ENCODE measurements around the gene RGN. TPM values are rescaled to one million over a fixed set of nuclear protein-coding genes. Genes with fewer than 3 reads are reported as not detected.
"Not testable (repeated sequence)": the region's sequence is repeated elsewhere in the genome, so short reads cannot be mapped to it uniquely, and the experiment has no call there.

The RGN gene
- total and polyA plus RNA-seq, 4 donors, result 10.2 to 20.1 (median 15.0) TPM

DNA sequence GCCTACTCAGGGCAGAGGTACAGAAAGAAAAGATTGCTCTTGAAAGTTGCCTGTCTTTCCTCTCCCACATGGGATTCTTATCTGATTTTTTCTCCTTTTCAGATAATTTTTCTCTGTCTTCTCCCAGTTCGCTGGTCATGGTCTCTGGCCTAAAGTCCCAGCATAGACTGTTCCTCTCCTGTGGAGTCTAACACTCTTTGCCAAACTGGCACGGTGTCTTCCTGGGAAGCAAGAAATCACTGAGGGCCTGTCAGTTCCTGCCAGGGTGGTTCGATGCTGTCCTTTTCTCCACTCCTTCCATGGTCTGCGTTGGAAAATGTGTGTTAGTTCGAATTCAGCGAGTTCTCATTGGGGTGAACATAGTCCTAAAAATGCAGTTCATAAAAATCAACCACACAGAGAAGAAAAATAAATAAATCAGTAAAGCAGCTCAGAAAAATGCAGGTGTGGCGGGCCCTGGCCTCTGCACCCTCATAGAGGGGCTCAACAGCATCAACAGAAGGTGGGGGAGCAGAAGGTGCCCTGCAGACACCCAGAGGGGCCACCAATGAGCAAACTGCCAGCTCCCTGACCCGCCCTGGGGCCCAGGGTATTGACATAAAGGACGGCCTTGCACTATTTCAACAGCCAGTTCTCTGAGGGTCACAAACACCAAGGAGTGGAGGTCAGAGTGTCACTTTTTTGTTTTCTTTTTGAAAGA lies 2.1 kb downstream of the RGN start:
- Histone ChIP-seq H3K27ac (ENCODE audit: low read depth, low read length) (no peak overlapping the region), H3K36me3 (ENCODE audit: control insufficient read depth, insufficient read depth, low read length) (no peaks in the 10 kb centered on the region), H3K27me3 (ENCODE audit: control insufficient read depth, insufficient read depth, low read length) (peaks cover 13% of the 10 kb centered on the region), H3K9me3 (ENCODE audit: control insufficient read depth, insufficient read depth, low read length) (no peaks in the 10 kb centered on the region), H3K4me1 (ENCODE audit: control insufficient read depth, insufficient read depth, low read length) (peaks cover 8% of the 10 kb centered on the region), H3K4me3 (ENCODE audit: low read depth, low read length) (no peak overlapping the region)
- WGBS (ENCODE audit: insufficient coverage), result 60% methylated on average over 5 of the region's 9 CpGs
- peak in 1 of 6 donors; percentile 9 for DNase-seq (ENCODE audit: low read depth in 4 of 6, low spot score in 6 of 6)

DNA sequence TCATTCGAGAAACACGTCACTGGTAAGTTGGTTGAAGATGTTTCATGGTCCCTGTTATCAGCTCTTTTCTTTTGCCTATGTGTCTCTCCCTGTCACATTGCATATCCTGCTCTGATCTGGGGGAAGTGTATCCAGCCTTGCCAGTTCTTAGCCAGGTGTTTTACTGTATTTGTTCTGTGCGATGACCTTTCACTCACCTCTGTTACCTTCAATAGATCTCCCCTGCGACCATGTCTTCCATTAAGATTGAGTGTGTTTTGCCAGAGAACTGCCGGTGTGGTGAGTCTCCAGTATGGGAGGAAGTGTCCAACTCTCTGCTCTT lies 2.6 kb downstream of the RGN start:
- no peaks in the 10 kb centered on the region for H3K9me3 ChIP-seq (ENCODE audit: control insufficient read depth, insufficient read depth, low read length)
- H3K36me3 ChIP-seq (ENCODE audit: control insufficient read depth, insufficient read depth, low read length), result no peaks in the 10 kb centered on the region
- H3K27ac ChIP-seq (ENCODE audit: low read depth, low read length), result no peak overlapping the region
- no peak overlapping the region for H3K4me3 ChIP-seq (ENCODE audit: low read depth, low read length)
- H3K27me3 ChIP-seq (ENCODE audit: control insufficient read depth, insufficient read depth, low read length), result peaks cover 13% of the 10 kb centered on the region
- 74% methylated on average over 3 of the region's 5 CpGs for WGBS (ENCODE audit: insufficient coverage)
- peaks cover 8% of the 10 kb centered on the region for H3K4me1 ChIP-seq (ENCODE audit: control insufficient read depth, insufficient read depth, low read length)
- no peak for DNase-seq (ENCODE audit: low read depth in 4 of 6, low spot score in 6 of 6)

DNA sequence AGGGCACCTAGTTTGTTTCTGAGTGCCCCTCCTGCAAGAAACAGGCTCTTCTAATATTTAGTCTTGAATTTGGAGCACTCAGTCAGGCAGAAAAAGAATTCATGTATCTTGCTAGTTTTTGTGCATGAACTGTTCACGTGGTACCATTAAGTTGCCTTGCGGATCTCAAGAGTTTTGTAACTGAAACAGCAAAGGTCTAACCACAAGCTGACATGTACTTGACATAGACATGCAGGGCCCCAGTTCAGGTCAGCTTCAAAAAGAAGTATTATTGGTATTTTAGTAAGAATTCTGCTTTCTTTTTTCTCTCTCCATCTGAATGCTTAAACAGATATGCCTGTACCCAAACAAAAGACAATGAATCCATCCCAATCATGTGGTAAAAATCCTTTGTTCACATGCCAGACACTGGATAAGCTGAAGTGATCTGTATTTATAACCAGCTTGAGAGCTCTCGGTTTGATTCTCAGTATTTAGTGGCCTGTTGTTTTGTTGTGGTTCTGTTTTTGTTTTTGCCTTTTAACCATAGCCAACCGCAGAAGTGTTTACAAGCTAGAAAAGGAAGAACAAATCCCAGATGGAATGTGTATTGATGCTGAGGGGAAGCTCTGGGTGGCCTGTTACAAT lies 13.0 kb downstream of the RGN start:
- H3K27me3 ChIP-seq (ENCODE audit: control insufficient read depth, insufficient read depth, low read length), result peaks cover 10% of the 10 kb centered on the region

DNA sequence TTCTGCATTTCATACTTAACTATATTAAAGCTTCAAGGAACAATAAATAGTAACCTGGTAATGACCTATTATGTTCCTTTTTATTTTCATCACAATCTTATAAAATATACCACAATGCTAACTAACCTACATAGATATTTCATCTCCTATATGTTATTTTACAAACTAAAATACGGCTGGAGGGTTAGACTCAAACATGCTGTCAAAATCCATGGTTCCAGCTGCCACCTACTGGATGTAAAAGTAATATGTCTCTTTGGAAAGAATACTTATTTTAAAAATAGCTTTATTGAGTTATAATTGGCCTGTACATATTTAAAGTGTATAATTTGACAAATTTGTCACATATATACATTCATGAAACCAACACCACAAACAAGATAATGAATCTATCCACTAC lies 15.0 kb downstream of the RGN start:
- Histone ChIP-seq H3K27me3 (ENCODE audit: control insufficient read depth, insufficient read depth, low read length) (peaks cover 8% of the 10 kb centered on the region), H3K36me3 (ENCODE audit: control insufficient read depth, insufficient read depth, low read length) (peaks cover 2% of the 10 kb centered on the region), H3K4me1 (ENCODE audit: control insufficient read depth, insufficient read depth, low read length) (no peaks in the 10 kb centered on the region), H3K9me3 (ENCODE audit: control insufficient read depth, insufficient read depth, low read length) (no peaks in the 10 kb centered on the region), H3K4me3 (ENCODE audit: low read depth, low read length) (no peak overlapping the region), H3K27ac (ENCODE audit: low read depth, low read length) (no peak overlapping the region)
- DNase-seq (ENCODE audit: low read depth in 4 of 6, low spot score in 6 of 6), result peak in 2 of 6 donors; percentile 44 to 75
- WGBS (ENCODE audit: insufficient coverage), result no CpG with 5 or more reads among the region's 1 CpG

More for the DNA sequence above, 13.0 kb downstream of the RGN start:
- Histone ChIP-seq H3K27ac (ENCODE audit: low read depth, low read length) (no peak overlapping the region), H3K4me3 (ENCODE audit: low read depth, low read length) (no peak overlapping the region), H3K36me3 (ENCODE audit: control insufficient read depth, insufficient read depth, low read length) (peaks cover 2% of the 10 kb centered on the region), H3K9me3 (ENCODE audit: control insufficient read depth, insufficient read depth, low read length) (no peaks in the 10 kb centered on the region), H3K4me1 (ENCODE audit: control insufficient read depth, insufficient read depth, low read length) (no peaks in the 10 kb centered on the region)
- DNase-seq (ENCODE audit: low read depth in 4 of 6, low spot score in 6 of 6), result peak in 2 of 6 donors; percentile 1 to 22
- WGBS (ENCODE audit: insufficient coverage), result 36% methylated on average over 4 of the region's 4 CpGs

DNA sequence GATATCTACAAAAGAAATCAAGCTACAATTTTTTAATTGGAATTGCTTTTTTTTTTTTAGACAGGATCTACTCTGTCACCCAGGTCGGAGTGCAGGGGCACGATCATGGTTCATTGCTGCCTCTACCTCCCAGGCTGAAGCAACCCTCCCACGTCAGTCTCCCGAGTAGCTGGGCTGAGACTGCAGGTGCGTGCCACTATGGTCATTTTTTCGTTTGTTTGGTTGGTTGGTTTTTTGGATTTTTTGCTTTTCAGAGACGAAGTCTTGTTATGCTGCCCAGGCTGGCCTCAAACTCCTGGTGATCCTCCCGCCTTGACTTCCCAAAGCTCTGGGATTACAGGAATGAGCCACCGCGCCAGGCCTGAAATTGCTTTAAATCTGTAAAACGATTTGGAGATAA lies 15.6 kb downstream of the RGN start:
- no peaks in the 10 kb centered on the region for H3K4me1 ChIP-seq (ENCODE audit: control insufficient read depth, insufficient read depth, low read length)
- peaks cover 1% of the 10 kb centered on the region for H3K36me3 ChIP-seq (ENCODE audit: control insufficient read depth, insufficient read depth, low read length)
- no peak overlapping the region for H3K4me3 ChIP-seq (ENCODE audit: low read depth, low read length)
- DNase-seq (ENCODE audit: low read depth in 4 of 6, low spot score in 6 of 6), result no peak
- H3K27me3 ChIP-seq (ENCODE audit: control insufficient read depth, insufficient read depth, low read length), result peaks cover 8% of the 10 kb centered on the region
- 90% methylated on average over 6 of the region's 11 CpGs for WGBS (ENCODE audit: insufficient coverage)
- H3K27ac ChIP-seq (ENCODE audit: low read depth, low read length), result no peak overlapping the region
- no peaks in the 10 kb centered on the region for H3K9me3 ChIP-seq (ENCODE audit: control insufficient read depth, insufficient read depth, low read length)

DNA sequence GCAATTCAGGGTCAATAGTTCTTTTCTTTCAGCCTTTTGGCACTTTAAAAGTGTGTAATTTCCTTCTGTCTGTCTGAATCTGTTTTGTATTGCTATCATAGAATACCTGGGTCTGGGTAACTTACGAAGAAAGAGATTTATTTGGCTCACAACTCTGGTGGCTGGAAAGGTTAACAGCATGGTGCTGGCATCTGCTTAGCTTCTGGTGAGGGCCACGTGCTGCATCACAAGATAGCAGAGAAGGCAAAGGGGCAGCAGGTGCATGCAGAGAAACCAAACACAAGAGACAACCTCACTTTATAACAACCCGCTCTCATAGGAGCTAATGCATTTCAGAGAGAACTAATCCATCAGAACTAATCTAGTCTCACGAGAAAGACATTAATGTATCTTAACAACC lies 18.8 kb downstream of the RGN start:
- Histone ChIP-seq H3K4me3 (ENCODE audit: low read depth, low read length) (no peak overlapping the region), H3K36me3 (ENCODE audit: control insufficient read depth, insufficient read depth, low read length) (no peaks in the 10 kb centered on the region), H3K9me3 (ENCODE audit: control insufficient read depth, insufficient read depth, low read length) (no peaks in the 10 kb centered on the region), H3K27ac (ENCODE audit: low read depth, low read length) (no peak overlapping the region), H3K27me3 (ENCODE audit: control insufficient read depth, insufficient read depth, low read length) (peaks cover 6% of the 10 kb centered on the region), H3K4me1 (ENCODE audit: control insufficient read depth, insufficient read depth, low read length) (no peaks in the 10 kb centered on the region)
- 69% methylated on average over 2 of the region's 4 CpGs for WGBS (ENCODE audit: insufficient coverage)
- no peak for DNase-seq (ENCODE audit: low read depth in 4 of 6, low spot score in 6 of 6)

DNA sequence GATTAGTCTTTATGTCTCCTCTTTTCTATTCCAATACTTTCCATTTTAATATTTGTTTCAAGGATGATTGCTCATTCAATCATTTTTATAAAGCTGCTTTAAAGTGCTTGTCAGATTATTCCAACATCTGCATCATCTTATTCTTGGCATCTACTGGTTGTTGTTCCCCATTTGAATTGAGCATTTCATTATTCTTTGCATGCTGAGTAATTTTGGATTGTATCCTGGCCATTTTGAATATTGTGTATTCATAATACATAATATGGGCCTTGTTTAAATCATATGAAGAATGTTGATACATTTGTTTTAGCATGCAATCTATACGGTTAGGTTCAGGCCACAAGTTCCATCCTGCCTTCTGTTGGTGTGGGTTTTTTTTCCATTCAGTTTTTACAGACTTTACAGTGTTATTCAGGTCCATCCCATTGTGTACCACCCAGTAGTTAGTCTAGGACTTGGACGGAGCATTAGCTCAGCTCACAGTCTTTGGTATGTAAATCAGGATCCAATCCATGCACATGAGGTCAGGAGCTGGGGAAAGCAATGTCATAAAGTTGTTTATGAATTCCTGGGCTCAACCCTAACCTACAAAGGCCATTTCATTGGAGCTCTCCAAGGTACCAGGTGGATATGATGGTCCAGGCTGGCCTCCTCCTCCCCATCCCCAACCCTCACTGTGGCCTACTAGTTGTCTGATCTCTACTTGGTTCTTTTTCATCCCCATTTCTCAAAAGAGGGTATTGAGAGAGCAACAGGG lies 20.3 kb downstream of the RGN start:
- 80% methylated on average over 1 of the region's 2 CpGs for WGBS (ENCODE audit: insufficient coverage)
- H3K4me3 ChIP-seq (ENCODE audit: low read depth, low read length), result no peak overlapping the region
- peak in 1 of 6 donors; percentile 1 for DNase-seq (ENCODE audit: low read depth in 4 of 6, low spot score in 6 of 6)
- H3K36me3 ChIP-seq (ENCODE audit: control insufficient read depth, insufficient read depth, low read length), result no peaks in the 10 kb centered on the region
- H3K4me1 ChIP-seq (ENCODE audit: control insufficient read depth, insufficient read depth, low read length), result no peaks in the 10 kb centered on the region
- H3K9me3 ChIP-seq (ENCODE audit: control insufficient read depth, insufficient read depth, low read length), result no peaks in the 10 kb centered on the region
- H3K27ac ChIP-seq (ENCODE audit: low read depth, low read length), result no peak overlapping the region
- H3K27me3 ChIP-seq (ENCODE audit: control insufficient read depth, insufficient read depth, low read length), result peaks cover 2% of the 10 kb centered on the region

DNA sequence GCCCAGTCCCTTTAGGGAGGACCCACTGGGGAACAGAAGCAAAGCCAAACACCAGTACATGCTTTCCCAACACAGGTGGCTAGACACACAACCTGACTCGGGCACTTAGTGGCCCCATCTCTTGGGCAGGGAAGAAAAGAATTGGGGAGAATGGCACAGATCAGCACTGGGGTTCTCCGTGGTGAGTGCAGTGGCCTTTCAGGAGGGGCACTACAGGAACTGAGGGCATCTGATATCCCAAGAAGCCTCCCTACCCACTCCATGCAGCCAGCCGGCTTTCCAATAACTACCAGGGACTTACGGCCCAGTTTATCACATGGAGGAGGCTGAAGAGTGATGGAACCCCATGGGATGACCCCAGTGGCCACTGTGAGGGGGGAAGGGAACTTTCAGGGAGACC lies 23.0 kb downstream of the RGN start:
- Histone ChIP-seq H3K9me3 (ENCODE audit: control insufficient read depth, insufficient read depth, low read length) (no peaks in the 10 kb centered on the region), H3K27ac (ENCODE audit: low read depth, low read length) (no peak overlapping the region), H3K27me3 (ENCODE audit: control insufficient read depth, insufficient read depth, low read length) (peaks cover 2% of the 10 kb centered on the region), H3K4me3 (ENCODE audit: low read depth, low read length) (no peak overlapping the region), H3K4me1 (ENCODE audit: control insufficient read depth, insufficient read depth, low read length) (no peaks in the 10 kb centered on the region), H3K36me3 (ENCODE audit: control insufficient read depth, insufficient read depth, low read length) (no peaks in the 10 kb centered on the region)
- DNase-seq (ENCODE audit: low read depth in 4 of 6, low spot score in 6 of 6), result no peak
- 100% methylated on average over 3 of the region's 4 CpGs for WGBS (ENCODE audit: insufficient coverage)

DNA sequence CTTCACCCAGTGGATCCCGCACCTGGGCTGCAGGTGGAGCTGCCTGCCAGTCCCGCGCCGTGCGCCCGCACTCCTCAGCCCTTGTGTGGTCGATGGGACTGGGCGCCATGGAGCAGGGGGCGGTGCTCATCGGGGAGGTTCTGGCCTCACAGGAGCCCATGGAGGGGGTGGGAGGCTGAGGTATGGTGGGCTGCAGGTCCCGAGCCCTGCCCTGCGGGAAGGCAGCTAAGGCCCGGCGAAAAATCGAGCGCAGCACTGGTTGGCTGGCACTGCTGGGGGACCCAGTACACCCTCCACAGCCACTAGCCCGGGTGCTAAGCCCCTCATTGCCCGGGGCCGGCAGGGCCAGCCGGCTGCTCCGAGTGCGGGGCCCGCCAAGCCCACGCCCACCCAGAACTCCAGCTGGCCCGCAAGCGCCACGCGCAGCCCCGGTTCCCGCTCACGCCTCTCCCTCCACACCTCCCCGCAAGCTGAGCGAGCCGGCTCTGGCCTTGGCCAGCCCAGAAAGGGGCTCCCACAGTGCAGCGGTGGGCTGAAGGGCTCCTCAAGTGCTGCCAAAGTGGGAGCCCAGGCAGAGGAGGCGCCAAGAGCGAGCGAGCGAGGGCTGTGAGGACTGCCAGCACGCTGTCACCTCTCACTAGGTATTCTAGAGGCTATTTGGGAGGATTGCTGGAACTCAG lies 32.8 kb downstream of the RGN start:
- DNase-seq (ENCODE audit: low read depth in 4 of 6, low spot score in 6 of 6); H3K27ac ChIP-seq (ENCODE audit: low read depth, low read length); H3K36me3 ChIP-seq (ENCODE audit: control insufficient read depth, insufficient read depth, low read length); H3K4me3 ChIP-seq (ENCODE audit: low read depth, low read length); H3K27me3 ChIP-seq (ENCODE audit: control insufficient read depth, insufficient read depth, low read length); H3K4me1 ChIP-seq (ENCODE audit: control insufficient read depth, insufficient read depth, low read length); H3K9me3 ChIP-seq (ENCODE audit: control insufficient read depth, insufficient read depth, low read length): not testable (repeated sequence)
- WGBS (ENCODE audit: insufficient coverage), result 92% methylated on average over 22 of the region's 40 CpGs

Data from spinal cord (tissue), 10 donors.